Mesothelial cell of epicardium (in vitro differentiated cells): Measurements from ENCODE around the gene CALHM3. TPM values are rescaled to one million over a fixed set of nuclear protein-coding genes. Genes with fewer than 3 reads are reported as not detected.
"Not testable (repeated sequence)": the region's sequence is repeated elsewhere in the genome, so short reads cannot be mapped to it uniquely, and the experiment has no call there.

Experiments used
- DNase-seq, 2 experiments: peaks; one replicate each; pipeline ENCODE4 v3.0.0; 2021; ENCODE audit warnings: low spot score in 2 of 2; ENCODE audit not compliant: unreplicated experiment in 2 of 2
- H3K27ac Mint-ChIP-seq: 2 replicates; pipeline ENCODE4 v1.8.0; 2021; ENCODE audit warnings: mixed read lengths
- H3K27me3 Mint-ChIP-seq: 2 replicates; pipeline ENCODE4 v1.8.0; 2021; ENCODE audit warnings: low read depth, mixed read lengths
- H3K36me3 Mint-ChIP-seq: 2 replicates; pipeline ENCODE4 v1.8.0; 2021; ENCODE audit warnings: mixed read lengths
- H3K4me1 Mint-ChIP-seq: 2 replicates; pipeline ENCODE4 v1.8.0; 2021; ENCODE audit warnings: mixed read lengths
- H3K4me3 Mint-ChIP-seq: 2 replicates; pipeline ENCODE4 v1.8.0; 2021; ENCODE audit warnings: mild to moderate bottlenecking, moderate library complexity, mixed read lengths
- H3K9me3 Mint-ChIP-seq: 2 replicates; pipeline ENCODE4 v1.8.0; 2021; ENCODE audit warnings: mixed read lengths
- total RNA-seq: library from RNA; stranded (reverse); gene quantifications from 3 replicates; pipeline ENCODE4 v1.2.1, GENCODE V29; 2021
- TF ChIP-seq, protein P1 (sequence below): fragments of 200-600 bp; sonication (generic); IDR thresholded peaks from one replicate; pipeline ENCODE4 v1.5.0; 2021; ENCODE audit warnings: antibody characterized with exemption; ENCODE audit not compliant: unreplicated experiment

The CALHM3 gene
- total RNA-seq, 1 donor from 2014 or later: not detected

DNA sequence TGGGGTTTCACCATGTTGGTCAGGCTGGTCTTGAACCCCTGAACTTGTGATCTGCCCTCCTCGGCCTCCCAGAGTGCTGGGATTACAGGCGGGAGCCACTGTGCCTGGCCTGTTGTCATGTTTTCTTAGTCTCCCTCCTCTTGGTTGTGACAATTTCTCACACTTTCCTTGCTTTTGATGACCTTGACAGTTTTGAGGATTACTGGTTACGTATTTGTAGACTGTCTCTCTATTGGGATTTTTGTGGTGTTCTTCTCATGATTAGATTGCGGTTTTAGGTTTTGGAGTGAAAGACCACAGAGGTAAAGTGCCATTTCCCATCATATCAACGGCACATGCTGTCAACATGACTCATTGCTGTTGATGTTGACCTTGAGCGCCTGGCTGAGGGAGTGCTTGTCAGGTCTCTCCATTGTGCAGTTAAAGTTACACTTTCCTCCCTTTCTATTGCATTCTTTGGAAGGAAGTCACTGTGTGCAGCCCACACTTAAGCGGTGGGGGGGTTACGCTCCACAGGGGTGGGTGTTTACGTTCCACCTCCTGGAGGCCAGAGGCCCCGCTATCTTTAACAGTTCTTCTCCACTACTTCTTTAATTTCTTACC lies 25.2 kb upstream of the CALHM3 start:
- Mint-ChIP-seq H3K27ac (no peak overlapping the region), H3K4me3 (no peak overlapping the region), H3K4me1 (peaks cover 26% of the 10 kb centered on the region), H3K36me3 (no peaks in the 10 kb centered on the region), H3K9me3 (no peaks in the 10 kb centered on the region), H3K27me3 (peaks cover 69% of the 10 kb centered on the region)
- DNase-seq: no peak
- TF ChIP-seq, protein P1, sequence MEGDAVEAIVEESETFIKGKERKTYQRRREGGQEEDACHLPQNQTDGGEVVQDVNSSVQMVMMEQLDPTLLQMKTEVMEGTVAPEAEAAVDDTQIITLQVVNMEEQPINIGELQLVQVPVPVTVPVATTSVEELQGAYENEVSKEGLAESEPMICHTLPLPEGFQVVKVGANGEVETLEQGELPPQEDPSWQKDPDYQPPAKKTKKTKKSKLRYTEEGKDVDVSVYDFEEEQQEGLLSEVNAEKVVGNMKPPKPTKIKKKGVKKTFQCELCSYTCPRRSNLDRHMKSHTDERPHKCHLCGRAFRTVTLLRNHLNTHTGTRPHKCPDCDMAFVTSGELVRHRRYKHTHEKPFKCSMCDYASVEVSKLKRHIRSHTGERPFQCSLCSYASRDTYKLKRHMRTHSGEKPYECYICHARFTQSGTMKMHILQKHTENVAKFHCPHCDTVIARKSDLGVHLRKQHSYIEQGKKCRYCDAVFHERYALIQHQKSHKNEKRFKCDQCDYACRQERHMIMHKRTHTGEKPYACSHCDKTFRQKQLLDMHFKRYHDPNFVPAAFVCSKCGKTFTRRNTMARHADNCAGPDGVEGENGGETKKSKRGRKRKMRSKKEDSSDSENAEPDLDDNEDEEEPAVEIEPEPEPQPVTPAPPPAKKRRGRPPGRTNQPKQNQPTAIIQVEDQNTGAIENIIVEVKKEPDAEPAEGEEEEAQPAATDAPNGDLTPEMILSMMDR: no peak

DNA sequence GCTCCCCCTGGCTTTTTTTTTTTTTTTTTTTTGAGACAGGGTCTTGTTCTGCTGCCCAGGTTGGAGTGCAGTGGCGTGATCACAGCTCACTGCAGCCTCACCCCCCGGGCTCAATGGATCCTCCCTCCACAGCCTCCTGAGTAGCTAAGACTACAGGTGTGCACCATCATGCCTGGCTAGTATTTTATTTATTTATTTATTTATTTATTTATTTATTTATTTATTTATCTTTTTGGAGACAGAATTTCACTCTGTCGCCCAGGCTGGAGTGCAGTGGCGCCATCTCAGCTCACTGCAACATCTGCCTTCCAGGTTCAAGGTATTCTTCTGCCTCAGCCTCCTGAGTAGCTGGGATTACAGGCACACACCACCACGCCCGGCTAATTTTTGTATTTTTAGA lies 24.7 kb upstream of the CALHM3 start:
- Mint-ChIP-seq H3K4me1 (peaks cover 26% of the 10 kb centered on the region), H3K27me3 (peaks cover 72% of the 10 kb centered on the region)
- H3K36me3 Mint-ChIP-seq, DNase-seq, H3K9me3 Mint-ChIP-seq, H3K27ac Mint-ChIP-seq, H3K4me3 Mint-ChIP-seq: not testable (repeated sequence)

DNA sequence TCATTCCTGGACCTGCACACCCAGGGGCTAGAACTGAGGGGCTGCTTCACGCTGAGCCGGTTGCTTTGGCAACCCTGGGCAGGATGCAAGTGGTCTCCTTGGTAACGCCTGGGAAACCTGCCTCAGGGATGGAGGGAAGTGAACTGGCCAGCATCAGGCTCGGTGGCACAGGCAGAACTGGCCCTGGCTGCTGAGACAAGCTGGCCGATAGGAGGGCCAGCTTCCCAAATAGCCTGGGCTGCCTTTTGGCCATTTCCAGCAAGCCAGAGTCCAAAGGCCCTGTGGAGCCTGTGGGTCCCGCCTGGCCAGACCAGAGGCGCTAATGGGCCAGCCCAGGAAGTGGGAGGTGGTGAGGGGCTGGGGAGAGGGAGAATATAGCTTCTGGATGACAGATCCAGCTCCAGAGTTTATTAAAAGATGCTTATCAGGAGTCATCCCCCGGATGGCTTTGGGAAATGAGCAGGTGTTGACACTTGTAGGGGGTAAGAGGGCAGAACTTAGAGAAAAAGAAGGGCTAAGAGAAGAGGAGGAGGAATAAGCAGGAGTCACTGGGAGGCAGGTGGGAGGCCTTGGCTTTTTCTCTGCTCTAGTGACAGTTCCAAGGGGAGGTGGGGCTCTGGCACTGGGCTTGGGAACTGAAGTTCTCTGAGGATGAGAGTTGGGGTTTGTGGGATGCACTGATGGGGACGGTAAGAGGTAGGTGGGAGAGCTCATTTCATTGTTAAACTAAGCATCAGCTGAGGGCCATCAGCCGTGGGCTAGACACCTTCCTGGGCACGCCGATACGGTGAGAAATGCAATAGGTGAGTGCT lies 24.0 kb upstream of the CALHM3 start:
- no peak for DNase-seq
- no peak overlapping the region for H3K4me3 Mint-ChIP-seq
- TF ChIP-seq, protein P1: no peak
- H3K27ac Mint-ChIP-seq: no peak overlapping the region
- peaks cover 23% of the 10 kb centered on the region for H3K4me1 Mint-ChIP-seq
- no peaks in the 10 kb centered on the region for H3K9me3 Mint-ChIP-seq
- peaks cover 76% of the 10 kb centered on the region for H3K27me3 Mint-ChIP-seq
- H3K36me3 Mint-ChIP-seq: no peaks in the 10 kb centered on the region

DNA sequence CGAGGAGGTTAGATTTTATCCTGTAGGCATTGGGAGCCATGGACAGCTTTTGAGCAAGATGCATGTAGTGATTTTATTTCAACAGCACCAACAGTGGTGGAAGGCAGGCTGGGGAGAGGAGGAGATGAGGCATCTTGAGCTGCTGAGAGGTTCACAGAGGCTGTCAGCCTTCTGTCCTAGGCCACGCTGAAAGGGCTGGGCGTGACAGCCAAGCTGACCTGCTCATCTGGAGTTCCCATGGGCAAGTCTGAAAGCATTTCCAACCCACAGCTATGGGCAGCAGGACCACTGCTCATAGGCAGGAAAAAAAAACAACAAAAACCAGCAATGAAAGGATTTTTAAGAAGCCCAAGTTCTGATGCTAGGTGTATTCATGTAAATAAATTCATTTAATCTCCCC lies 22.1 kb upstream of the CALHM3 start:
- Mint-ChIP-seq H3K4me1 (peaks cover 9% of the 10 kb centered on the region), H3K27ac (no peak overlapping the region), H3K9me3 (no peaks in the 10 kb centered on the region), H3K4me3 (no peak overlapping the region), H3K36me3 (no peaks in the 10 kb centered on the region), H3K27me3 (peaks cover 82% of the 10 kb centered on the region)
- no peak for DNase-seq
- TF ChIP-seq, protein P1: no peak

DNA sequence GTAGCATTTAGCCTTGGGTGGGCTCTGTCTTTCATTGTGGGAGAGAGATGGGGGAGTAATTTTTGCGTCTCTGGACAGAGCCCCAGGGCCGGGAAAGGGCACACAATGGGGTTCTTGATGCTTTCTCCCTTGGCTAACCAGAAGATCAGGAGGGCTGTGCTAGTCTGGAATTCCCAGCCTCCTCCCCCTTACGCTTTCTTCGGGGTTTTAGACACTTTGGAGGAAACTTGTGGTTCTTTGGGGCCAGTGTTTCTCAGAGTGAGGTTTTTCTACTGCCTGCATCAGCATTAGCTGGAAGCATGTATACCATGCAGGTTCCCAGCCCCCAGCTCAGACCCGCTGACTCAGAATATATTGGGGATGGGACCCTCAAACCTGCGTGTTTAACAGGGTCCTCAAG lies 21.4 kb upstream of the CALHM3 start:
- no peak overlapping the region for H3K4me3 Mint-ChIP-seq
- DNase-seq: no peak
- no peak overlapping the region for H3K27ac Mint-ChIP-seq

DNA sequence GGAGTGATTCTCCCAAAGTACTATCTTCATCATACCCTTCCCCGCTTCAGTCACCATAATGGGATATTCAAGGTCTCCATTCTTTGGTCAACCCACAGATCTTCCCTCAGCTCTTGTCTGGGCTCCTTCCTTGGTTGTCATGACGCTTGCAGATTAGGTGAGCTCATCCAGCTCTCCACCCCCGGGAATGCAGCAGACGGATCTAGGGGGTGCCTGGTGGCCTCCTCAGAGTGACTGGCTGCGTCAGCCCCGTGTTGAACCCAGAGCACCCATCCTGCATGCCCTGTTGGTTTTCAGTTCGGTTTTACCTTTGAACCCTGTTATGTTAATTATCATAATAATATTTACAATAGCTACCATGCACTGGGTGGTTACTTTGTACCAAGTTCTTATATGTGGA lies 20.8 kb upstream of the CALHM3 start:
- Mint-ChIP-seq H3K4me3 (no peak overlapping the region), H3K27me3 (peaks cover 86% of the 10 kb centered on the region), H3K4me1 (peaks cover 9% of the 10 kb centered on the region), H3K9me3 (no peaks in the 10 kb centered on the region), H3K27ac (no peak overlapping the region), H3K36me3 (no peaks in the 10 kb centered on the region)
- TF ChIP-seq, protein P1: no peak
- no peak for DNase-seq

More for the DNA sequence above, 21.4 kb upstream of the CALHM3 start:
- TF ChIP-seq, protein P1: no peak
- Mint-ChIP-seq H3K36me3 (no peaks in the 10 kb centered on the region), H3K4me1 (peaks cover 9% of the 10 kb centered on the region), H3K9me3 (no peaks in the 10 kb centered on the region), H3K27me3 (peaks cover 82% of the 10 kb centered on the region)
